Astrocyte (in vitro differentiated cells and primary cell): ENCODE measurements around the gene KCNK2. TPM values are rescaled to one million over a fixed set of nuclear protein-coding genes. Genes with fewer than 3 reads are reported as not detected.

Source experiments
- DNase-seq: peaks from one replicate; pipeline ENCODE4 v3.0.0-alpha.2; 2010; ENCODE audit warnings: low read depth
- FAIRE-seq: peaks from 2 replicates; lab custom pipeline; 2011; peaks lifted over from hg19 to GRCh38; lab: Jason Lieb, UNC
- H2AFZ ChIP-seq: 2 replicates; pipeline ENCODE4 v1.6.0; 2012; ENCODE audit warnings: low read depth, low read length, inconsistent platforms
- H3K27ac ChIP-seq: 2 replicates; pipeline ENCODE4 v1.5.1; 2011; ENCODE audit warnings: low read depth, low read length, inconsistent platforms
- H3K27me3 ChIP-seq: 2 replicates; pipeline ENCODE4 v1.6.0; 2011; ENCODE audit warnings: low read length, inconsistent platforms; ENCODE audit not compliant: insufficient read depth
- H3K36me3 ChIP-seq: 2 replicates; pipeline ENCODE4 v1.5.1; 2011; ENCODE audit warnings: low read length, inconsistent platforms; ENCODE audit not compliant: insufficient read depth
- H3K4me1 ChIP-seq: 2 replicates; pipeline ENCODE4 v1.5.1; 2011; ENCODE audit warnings: low read length, inconsistent platforms; ENCODE audit not compliant: insufficient read depth
- H3K4me2 ChIP-seq: 2 replicates; pipeline ENCODE4 v1.6.0; 2012; ENCODE audit warnings: low read length, inconsistent platforms
- H3K4me3 ChIP-seq: 2 replicates; pipeline ENCODE4 v1.5.1; 2011; ENCODE audit warnings: low read depth, mild to moderate bottlenecking, low read length, inconsistent platforms; ENCODE audit not compliant: insufficient read depth
- H3K79me2 ChIP-seq: 2 replicates; pipeline ENCODE4 v1.6.0; 2012; ENCODE audit warnings: mild to moderate bottlenecking, low read length, inconsistent platforms; ENCODE audit not compliant: insufficient read depth
- H3K9ac ChIP-seq: 2 replicates; pipeline ENCODE4 v1.6.0; 2012; ENCODE audit warnings: mild to moderate bottlenecking, low read length, inconsistent platforms
- H3K9me3 ChIP-seq: 2 replicates; pipeline ENCODE4 v1.5.1; 2012; ENCODE audit warnings: low read depth, mild to moderate bottlenecking, low read length, inconsistent platforms; ENCODE audit not compliant: insufficient read depth
- H4K20me1 ChIP-seq: 2 replicates; pipeline ENCODE4 v1.6.0; 2012; ENCODE audit warnings: low read length, inconsistent platforms; ENCODE audit not compliant: insufficient read depth
- H3K27ac Mint-ChIP-seq: one replicate; pipeline ENCODE4 v1.8.0; 2021; ENCODE audit warnings: mild to moderate bottlenecking, mixed read lengths; ENCODE audit not compliant: unreplicated experiment
- H3K27me3 Mint-ChIP-seq: one replicate; pipeline ENCODE4 v1.8.0; 2021; ENCODE audit warnings: low read depth, mixed read lengths; ENCODE audit not compliant: unreplicated experiment
- H3K36me3 Mint-ChIP-seq: one replicate; pipeline ENCODE4 v1.8.0; 2021; ENCODE audit warnings: low read depth, mixed read lengths; ENCODE audit not compliant: unreplicated experiment
- H3K4me1 Mint-ChIP-seq: one replicate; pipeline ENCODE4 v1.8.0; 2021; ENCODE audit warnings: low read depth, mixed read lengths; ENCODE audit not compliant: unreplicated experiment
- H3K4me3 Mint-ChIP-seq: one replicate; pipeline ENCODE4 v1.8.0; 2021; ENCODE audit warnings: mild to moderate bottlenecking, moderate library complexity, mixed read lengths; ENCODE audit not compliant: unreplicated experiment
- H3K9me3 Mint-ChIP-seq: one replicate; pipeline ENCODE4 v1.8.0; 2021; ENCODE audit warnings: mild to moderate bottlenecking, mixed read lengths; ENCODE audit not compliant: unreplicated experiment
- EZH2 ChIP-seq: IDR thresholded peaks from 2 replicates; pipeline ENCODE4 v1.6.1; 2012; ENCODE audit warnings: mild to moderate bottlenecking, low read length, inconsistent platforms; ENCODE audit not compliant: insufficient read depth
- total RNA-seq: library from RNA; stranded (reverse); gene quantifications from 2 replicates; pipeline ENCODE4 v1.2.1, GENCODE V29; 2021
- TF ChIP-seq, protein P1 (sequence below): IDR thresholded peaks from 2 replicates; pipeline ENCODE4 v1.5.1; 2011; ENCODE audit warnings: low read depth, mild to moderate bottlenecking, inconsistent platforms, low read length, moderate library complexity; ENCODE audit not compliant: insufficient read depth

Gene KCNK2
- total RNA-seq, 1 donor from 2014 or later: 0.16 TPM

GRCh38 chr1:215273838-215274516 lies 191.4 kb downstream of the KCNK2 start:
- Histone ChIP-seq H3K9me3 (no peaks in the 10 kb centered on the region), H3K36me3 (no peaks in the 10 kb centered on the region), H3K4me1 (peaks cover 15% of the 10 kb centered on the region), H4K20me1 (no peaks in the 10 kb centered on the region), H3K79me2 (no peaks in the 10 kb centered on the region), H3K9ac (no peak overlapping the region), H3K4me3 (peak overlapping the region; percentile 28), H2AFZ (no peak overlapping the region), H3K4me2 (peak overlapping the region; percentile 65), H3K27ac (peak overlapping the region; percentile 5), H3K27me3 (no peaks in the 10 kb centered on the region)
- FAIRE-seq: peak; percentile 95
- H3K9me3 Mint-ChIP-seq: peaks cover 3% of the 10 kb centered on the region
- no peak overlapping the region for H3K27ac Mint-ChIP-seq
- H3K4me1 Mint-ChIP-seq: peaks cover 16% of the 10 kb centered on the region
- TF ChIP-seq EZH2: no peak
- TF ChIP-seq, protein P1, sequence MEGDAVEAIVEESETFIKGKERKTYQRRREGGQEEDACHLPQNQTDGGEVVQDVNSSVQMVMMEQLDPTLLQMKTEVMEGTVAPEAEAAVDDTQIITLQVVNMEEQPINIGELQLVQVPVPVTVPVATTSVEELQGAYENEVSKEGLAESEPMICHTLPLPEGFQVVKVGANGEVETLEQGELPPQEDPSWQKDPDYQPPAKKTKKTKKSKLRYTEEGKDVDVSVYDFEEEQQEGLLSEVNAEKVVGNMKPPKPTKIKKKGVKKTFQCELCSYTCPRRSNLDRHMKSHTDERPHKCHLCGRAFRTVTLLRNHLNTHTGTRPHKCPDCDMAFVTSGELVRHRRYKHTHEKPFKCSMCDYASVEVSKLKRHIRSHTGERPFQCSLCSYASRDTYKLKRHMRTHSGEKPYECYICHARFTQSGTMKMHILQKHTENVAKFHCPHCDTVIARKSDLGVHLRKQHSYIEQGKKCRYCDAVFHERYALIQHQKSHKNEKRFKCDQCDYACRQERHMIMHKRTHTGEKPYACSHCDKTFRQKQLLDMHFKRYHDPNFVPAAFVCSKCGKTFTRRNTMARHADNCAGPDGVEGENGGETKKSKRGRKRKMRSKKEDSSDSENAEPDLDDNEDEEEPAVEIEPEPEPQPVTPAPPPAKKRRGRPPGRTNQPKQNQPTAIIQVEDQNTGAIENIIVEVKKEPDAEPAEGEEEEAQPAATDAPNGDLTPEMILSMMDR: no peak
- H3K4me3 Mint-ChIP-seq: no peak overlapping the region
- peaks cover 4% of the 10 kb centered on the region for H3K27me3 Mint-ChIP-seq
- no peaks in the 10 kb centered on the region for H3K36me3 Mint-ChIP-seq
- peak; percentile 95 for DNase-seq

DNA sequence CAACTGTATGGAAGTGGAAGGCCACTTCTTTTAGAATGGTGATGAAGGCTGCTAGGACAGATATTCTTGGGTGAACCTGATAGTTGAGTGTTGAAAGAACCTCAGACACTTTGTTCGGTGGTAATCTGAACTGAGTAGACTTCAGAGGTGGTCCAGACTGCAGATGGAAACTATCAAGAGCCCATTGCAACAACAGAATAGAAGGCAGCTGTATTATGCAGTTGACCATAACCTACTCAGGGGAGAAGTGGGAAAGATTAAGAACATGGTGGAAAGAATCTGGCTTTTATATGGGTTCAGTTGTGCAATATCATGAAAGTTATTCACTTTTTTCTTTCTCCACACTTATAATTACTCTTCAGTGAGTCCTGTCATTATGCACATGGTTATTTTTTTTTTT lies 194.0 kb downstream of the KCNK2 start:
- H3K79me2 ChIP-seq: no peaks in the 10 kb centered on the region
- peaks cover 15% of the 10 kb centered on the region for H3K4me1 ChIP-seq
- no peak overlapping the region for H3K4me3 ChIP-seq
- no peak overlapping the region for H2AFZ ChIP-seq
- H3K27ac ChIP-seq: no peak overlapping the region
- Mint-ChIP-seq H3K27ac (no peak overlapping the region), H3K4me1 (peaks cover 16% of the 10 kb centered on the region), H3K36me3 (no peaks in the 10 kb centered on the region), H3K27me3 (no peaks in the 10 kb centered on the region), H3K9me3 (no peaks in the 10 kb centered on the region), H3K4me3 (no peak overlapping the region)
- no peaks in the 10 kb centered on the region for H3K9me3 ChIP-seq
- TF ChIP-seq, protein P1: no peak
- no peak for TF ChIP-seq EZH2
- H3K9ac ChIP-seq: no peak overlapping the region
- FAIRE-seq (no peak), DNase-seq (no peak)
- no peaks in the 10 kb centered on the region for H3K27me3 ChIP-seq
- no peak overlapping the region for H3K4me2 ChIP-seq
- no peaks in the 10 kb centered on the region for H3K36me3 ChIP-seq
- no peaks in the 10 kb centered on the region for H4K20me1 ChIP-seq

DNA sequence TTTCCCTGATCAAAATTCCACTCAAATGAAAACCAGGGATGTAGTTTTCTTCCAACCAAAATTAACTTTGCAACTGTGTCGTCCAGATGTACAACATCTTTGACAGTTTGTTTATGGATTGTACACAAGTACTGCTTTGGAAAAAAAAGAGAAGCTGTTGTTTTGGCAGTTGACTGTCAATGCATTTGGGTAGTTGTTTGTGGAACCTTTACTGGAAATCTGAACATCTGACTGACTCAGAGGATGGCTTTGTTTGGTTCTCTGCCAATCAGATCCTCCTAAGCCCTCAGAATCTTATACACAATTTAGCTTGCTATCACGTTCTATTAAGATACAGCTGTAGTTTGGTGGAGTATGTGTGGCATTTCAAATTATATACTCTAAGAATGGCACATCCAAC lies 195.0 kb downstream of the KCNK2 start:
- Histone ChIP-seq H3K4me2 (no peak overlapping the region), H2AFZ (no peak overlapping the region), H3K79me2 (no peaks in the 10 kb centered on the region), H3K27ac (no peak overlapping the region), H3K27me3 (no peaks in the 10 kb centered on the region), H4K20me1 (no peaks in the 10 kb centered on the region), H3K4me3 (no peak overlapping the region), H3K9me3 (no peaks in the 10 kb centered on the region), H3K36me3 (no peaks in the 10 kb centered on the region), H3K9ac (no peak overlapping the region), H3K4me1 (peaks cover 15% of the 10 kb centered on the region)
- Mint-ChIP-seq H3K4me1 (peaks cover 22% of the 10 kb centered on the region), H3K4me3 (no peak overlapping the region), H3K27me3 (no peaks in the 10 kb centered on the region), H3K36me3 (no peaks in the 10 kb centered on the region), H3K9me3 (no peaks in the 10 kb centered on the region), H3K27ac (no peak overlapping the region)
- TF ChIP-seq, protein P1: no peak
- TF ChIP-seq EZH2: no peak
- FAIRE-seq (peak; percentile 83), DNase-seq (peak; percentile 24)
